PC-3 (cell line): ENCODE results near the gene CNTN4. TPM values are rescaled to one million over a fixed set of nuclear protein-coding genes. Genes with fewer than 3 reads are reported as not detected.

ENCODE experiments used
- ATAC-seq: fragments of 200-7000 bp; cut with Tn5 transposase; 2 replicates; pipeline ENCODE4 v1.9.1; 2020; ENCODE audit warnings: mild to moderate bottlenecking, moderate library complexity
- BruUV-seq: library from RNA; stranded (reverse); fragments of 400-500 nt; replicated peaks from 2 replicates; lab custom pipeline; 2021; lab: Mats Ljungman, UMichigan
- CTCF ChIA-PET: fragments of 300-600 bp; sonication (Branson Sonifier 250); formaldehyde crosslinking; loops from one replicate; lab custom pipeline; 2022; ENCODE audit warnings: antibody characterized with exemption; lab: Charles Lee
- POLR2A ChIA-PET: fragments of 300-600 bp; sonication (Branson Sonifier 250); formaldehyde crosslinking; loops from one replicate; lab custom pipeline; 2022; ENCODE audit warnings: antibody characterized with exemption; ENCODE audit not compliant: unreplicated experiment; lab: Charles Lee
- DNase-seq: peaks from one replicate; pipeline ENCODE4 v3.0.0-alpha.2; 2015
- H2AFZ ChIP-seq: fragments of 300-600 bp; sonication (generic); 2 replicates; pipeline ENCODE4 v1.6.0; 2016; ENCODE audit warnings: antibody characterized with exemption, low read length
- H3F3A ChIP-seq: fragments of 300-600 bp; sonication (generic); one replicate; pipeline ENCODE4 v1.6.0; 2017; ENCODE audit warnings: antibody characterized with exemption, low read length, control low read depth, mild to moderate bottlenecking; ENCODE audit not compliant: unreplicated experiment
- H3K27ac ChIP-seq: fragments of 300-600 bp; sonication (generic); 2 replicates; pipeline ENCODE4 v1.5.1; 2016; ENCODE audit warnings: mild to moderate bottlenecking, low read length
- H3K27me3 ChIP-seq: fragments of 300-600 bp; sonication (generic); 2 replicates; pipeline ENCODE4 v1.6.1; 2016; ENCODE audit warnings: low read length, mixed read lengths
- H3K36me3 ChIP-seq: fragments of 300-600 bp; sonication (generic); 2 replicates; pipeline ENCODE4 v1.6.1; 2016; ENCODE audit warnings: low read depth, mixed run types, low read length, mixed read lengths
- H3K4me1 ChIP-seq: fragments of 300-600 bp; sonication (generic); 2 replicates; pipeline ENCODE4 v1.5.1; 2016; ENCODE audit warnings: low read length; ENCODE audit not compliant: insufficient read depth
- H3K4me2 ChIP-seq: fragments of 300-600 bp; sonication (generic); 2 replicates; pipeline ENCODE4 v1.6.0; 2016; ENCODE audit warnings: low read length
- H3K4me3 ChIP-seq: fragments of 300-600 bp; sonication (generic); 2 replicates; pipeline ENCODE4 v1.5.1; 2016; ENCODE audit warnings: mild to moderate bottlenecking, low read length, mixed read lengths
- H3K79me2 ChIP-seq: fragments of 300-600 bp; sonication (generic); 2 replicates; pipeline ENCODE4 v1.6.1; 2017; ENCODE audit warnings: low read length, mixed read lengths
- H3K9ac ChIP-seq: fragments of 300-600 bp; sonication (generic); 2 replicates; pipeline ENCODE4 v1.6.0; 2016; ENCODE audit warnings: mild to moderate bottlenecking, low read length
- H3K9me2 ChIP-seq: fragments of 300-600 bp; sonication (generic); replicated peaks from 2 replicates; pipeline ENCODE4 v1.6.1; 2016; ENCODE audit warnings: mixed run types, low read length, mixed read lengths
- H3K9me3 ChIP-seq: fragments of 300-600 bp; sonication (generic); 2 replicates; pipeline ENCODE4 v1.6.1; 2016; ENCODE audit warnings: low read length, mixed read lengths
- H4K20me1 ChIP-seq: fragments of 300-600 bp; sonication (generic); 2 replicates; pipeline ENCODE4 v1.6.1; 2016; ENCODE audit warnings: low read length, mixed read lengths
- CTCF ChIP-seq: fragments of 300-600 bp; sonication (generic); conservative IDR thresholded peaks from 2 replicates; pipeline ENCODE4 v1.5.1; 2017; ENCODE audit warnings: antibody characterized with exemption, low read depth, mild to moderate bottlenecking, low read length
- EZH2 ChIP-seq: fragments of 300-600 bp; sonication (generic); IDR thresholded peaks from one replicate; pipeline ENCODE4 v1.6.1; 2017; ENCODE audit warnings: antibody characterized with exemption, mild to moderate bottlenecking, low read length; ENCODE audit not compliant: unreplicated experiment
- EZH2phosphoT487 ChIP-seq: fragments of 300-600 bp; sonication (generic); IDR thresholded peaks from 2 replicates; pipeline ENCODE4 v1.6.1; 2018; ENCODE audit warnings: mild to moderate bottlenecking, antibody characterized with exemption, low read length, borderline replicate concordance
- intact Hi-C: fragments of 100-400 bp; cut with micrococcal nuclease; formaldehyde crosslinking; loops from 2 replicates; pipeline ENCODE4 v1.9.0; 2023
- total RNA-seq: library from RNA; depleted of rRNA; stranded (reverse); fragments of >200 nt; gene quantifications from 2 replicates; pipeline ENCODE4 v1.2.3, GENCODE V29; 2014

CNTN4 gene
- total RNA-seq, 1 experiment from 2014 or later, result not detected

DNA sequence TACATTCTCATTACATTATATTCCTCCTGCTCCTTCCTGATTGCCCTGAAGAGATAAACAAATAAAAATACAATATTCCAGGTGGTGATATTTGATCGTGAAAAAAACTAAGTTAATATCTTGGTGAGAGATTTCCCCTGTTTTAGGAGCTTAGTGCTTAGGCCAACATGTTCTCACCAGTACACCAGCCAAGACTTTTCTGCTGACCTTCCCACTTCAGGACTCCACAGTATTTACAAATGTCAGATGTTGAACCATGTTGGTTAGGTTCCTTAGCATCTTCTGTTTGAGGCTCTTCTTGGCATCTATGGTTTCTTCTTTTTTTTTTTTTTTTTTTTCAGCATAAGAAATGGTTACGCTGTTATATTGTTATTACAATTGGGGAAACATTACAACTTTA is 764.5 kb downstream of the CNTN4 start:
- no peak overlapping the region for H3K4me2 ChIP-seq
- no TSS peak for BruUV-seq
- ATAC-seq (no peak), DNase-seq (no peak)
- no peaks in the 10 kb centered on the region for H3K79me2 ChIP-seq
- H3K27me3 ChIP-seq, result no peaks in the 10 kb centered on the region
- no peak overlapping the region for H2AFZ ChIP-seq
- no peaks in the 10 kb centered on the region for H3K36me3 ChIP-seq
- intact Hi-C loops, result no loop called here
- TF ChIP-seq CTCF (no peak), EZH2phosphoT487 (no peak), EZH2 (no peak)
- POLR2A ChIA-PET, result no interaction called here
- H3K4me3 ChIP-seq, result no peak overlapping the region
- CTCF ChIA-PET, result no interaction called here
- no peak overlapping the region for H3K27ac ChIP-seq
- no peaks in the 10 kb centered on the region for H3F3A ChIP-seq
- no peaks in the 10 kb centered on the region for H3K4me1 ChIP-seq
- H3K9me3 ChIP-seq, result peaks cover 37% of the 10 kb centered on the region
- no peak overlapping the region for H3K9ac ChIP-seq
- no peaks in the 10 kb centered on the region for H3K9me2 ChIP-seq
- no peaks in the 10 kb centered on the region for H4K20me1 ChIP-seq

DNA sequence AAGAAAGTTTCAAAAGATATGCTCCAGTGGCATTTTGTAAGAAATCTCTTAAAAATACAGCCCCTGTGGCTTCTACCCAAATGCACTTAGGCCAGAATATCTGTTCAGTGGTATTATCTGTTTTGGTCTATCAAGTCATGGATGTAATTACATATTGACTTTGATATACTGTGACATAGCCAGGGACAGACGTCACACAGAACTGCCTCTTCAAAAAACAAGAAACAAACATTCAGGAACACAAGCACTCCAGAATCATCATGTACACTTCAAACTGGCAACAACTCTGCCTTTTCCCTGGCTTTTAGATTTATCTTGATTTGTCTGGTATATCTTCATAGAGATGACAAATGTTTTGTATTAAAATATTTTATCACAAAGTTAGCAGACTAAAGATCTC is 771.2 kb downstream of the CNTN4 start:
- CTCF ChIA-PET, result no interaction called here
- Histone ChIP-seq H3K36me3 (no peaks in the 10 kb centered on the region), H3F3A (no peaks in the 10 kb centered on the region), H3K4me1 (no peaks in the 10 kb centered on the region), H3K27ac (no peak overlapping the region), H3K9me2 (no peaks in the 10 kb centered on the region), H3K4me2 (no peak overlapping the region), H3K9ac (no peak overlapping the region), H3K4me3 (no peak overlapping the region), H3K9me3 (peaks cover 11% of the 10 kb centered on the region; the same call in 1 of the 2 replicates), H3K27me3 (no peaks in the 10 kb centered on the region), H3K79me2 (no peaks in the 10 kb centered on the region), H2AFZ (no peak overlapping the region), H4K20me1 (no peaks in the 10 kb centered on the region)
- POLR2A ChIA-PET, result no interaction called here
- intact Hi-C loops, result no loop called here
- TF ChIP-seq CTCF (no peak), EZH2phosphoT487 (no peak), EZH2 (no peak)
- DNase-seq (no peak), ATAC-seq (no peak)
- BruUV-seq, result no TSS peak

- Histone ChIP-seq H3K4me3 (no peak overlapping the region), H2AFZ (no peak overlapping the region), H3K9me3 (peaks cover 11% of the 10 kb centered on the region; the same call in 1 of the 2 replicates), H3K27ac (no peak overlapping the region), H3K36me3 (no peaks in the 10 kb centered on the region), H4K20me1 (no peaks in the 10 kb centered on the region), H3K79me2 (no peaks in the 10 kb centered on the region), H3K9me2 (no peaks in the 10 kb centered on the region), H3K4me2 (no peak overlapping the region), H3K9ac (no peak overlapping the region), H3F3A (no peaks in the 10 kb centered on the region), H3K27me3 (no peaks in the 10 kb centered on the region), H3K4me1 (no peaks in the 10 kb centered on the region)
- intact Hi-C loops, result no loop called here
- BruUV-seq, result no TSS peak
- no peak for DNase-seq
- CTCF ChIA-PET, result no interaction called here
- TF ChIP-seq EZH2phosphoT487 (no peak), CTCF (no peak), EZH2 (no peak)
- ATAC-seq, result no peak
- POLR2A ChIA-PET, result no interaction called here
Measured at GRCh38 chr3:2870724-2871333, 772.2 kb downstream of the CNTN4 start.
